H1 (cell line): ENCODE results near the gene DEDD2. TPM values are rescaled to one million over a fixed set of nuclear protein-coding genes. Genes with fewer than 3 reads are reported as not detected.

Source experiments
- CTCF ChIA-PET: fragments of 300-600 bp; sonication (Branson Sonifier 250); formaldehyde crosslinking; loops from one replicate; lab custom pipeline; 2021; ENCODE audit not compliant: partially characterized antibody; lab: Charles Lee
- POLR2A ChIA-PET: fragments of 300-600 bp; sonication (Branson Sonifier 250); formaldehyde crosslinking; loops from one replicate; lab custom pipeline; 2021; ENCODE audit warnings: inconsistent platforms; ENCODE audit not compliant: partially characterized antibody; lab: Charles Lee
- DNase-seq, 2 experiments: peaks; one replicate each; pipeline versions ENCODE4 v3.0.0 to v3.0.0-alpha.2; 2010 to 2022; ENCODE audit warnings: low spot score in 2 of 2, low read depth in 1 of 2, mixed read lengths in 1 of 2
- FAIRE-seq: peaks from 2 replicates; lab custom pipeline; 2011; peaks lifted over from hg19 to GRCh38; lab: Jason Lieb, UNC
- H2AFZ ChIP-seq: 2 replicates; pipeline ENCODE4 v1.8.1; 2012; ENCODE audit warnings: low read length, inconsistent platforms
- H2AK5ac ChIP-seq: 2 replicates; pipeline ENCODE4 v1.6.1; 2013; ENCODE audit warnings: low read depth, low read length
- H2BK120ac ChIP-seq: replicated peaks from 2 replicates; pipeline ENCODE3; 2013; ENCODE audit warnings: low read depth, low read length, inconsistent platforms
- H2BK12ac ChIP-seq: 2 replicates; pipeline ENCODE4 v1.6.1; 2013; ENCODE audit warnings: low read depth, low read length
- H2BK15ac ChIP-seq: 2 replicates; pipeline ENCODE4 v1.6.1; 2013; ENCODE audit warnings: low read length
- H2BK20ac ChIP-seq: 2 replicates; pipeline ENCODE4 v1.6.1; 2013; ENCODE audit warnings: low read length
- H2BK5ac ChIP-seq: 2 replicates; pipeline ENCODE4 v1.6.1; 2013; ENCODE audit warnings: low read depth, low read length
- H3K14ac ChIP-seq: 2 replicates; pipeline ENCODE4 v1.6.1; 2013; ENCODE audit warnings: inconsistent platforms; ENCODE audit not compliant: insufficient read length
- H3K18ac ChIP-seq: 2 replicates; pipeline ENCODE4 v1.6.1; 2013; ENCODE audit warnings: low read length; ENCODE audit errors: extremely low read depth
- H3K23ac ChIP-seq: 2 replicates; pipeline ENCODE4 v1.6.1; 2013; ENCODE audit warnings: inconsistent platforms; ENCODE audit not compliant: insufficient read length
- H3K23me2 ChIP-seq: 2 replicates; pipeline ENCODE4 v1.6.1; 2013; ENCODE audit warnings: low read depth, low read length
- H3K27ac ChIP-seq: 2 replicates; pipeline ENCODE4 v1.6.1; 2011; ENCODE audit warnings: low read depth, low read length, inconsistent platforms
- H3K27me3 ChIP-seq, 4 experiments: replicated peaks in 1 of 4; 1 replicate in 1 of 4; 2 replicates in 3 of 4; pipeline versions ENCODE4 v1.6.1 to v1.8.1; 2011 to 2013; ENCODE audit warnings: low read length in 3 of 4, mild to moderate bottlenecking in 3 of 4, inconsistent platforms in 2 of 4, mixed read lengths in 2 of 4, moderate library complexity in 1 of 4; ENCODE audit not compliant: control insufficient read depth in 3 of 4, insufficient read depth in 3 of 4; ENCODE audit errors: extremely low read depth in 1 of 4
- H3K36me3 ChIP-seq, 4 experiments: 2 replicates each; pipeline versions ENCODE4 v1.6.1 to v1.8.1; 2011 to 2013; ENCODE audit warnings: mild to moderate bottlenecking in 4 of 4, low read length in 3 of 4, moderate library complexity in 2 of 4, control low read depth in 1 of 4, inconsistent platforms in 1 of 4; ENCODE audit not compliant: insufficient read depth in 4 of 4, control insufficient read depth in 2 of 4
- H3K4ac ChIP-seq: replicated peaks from 2 replicates; pipeline ENCODE3; 2013; ENCODE audit warnings: low read length, low read depth, mixed read lengths, inconsistent platforms; ENCODE audit not compliant: insufficient read length
- H3K4me1 ChIP-seq, 4 experiments: replicated peaks in 1 of 4; 1 replicate in 1 of 4; 2 replicates in 3 of 4; pipeline versions ENCODE4 v1.6.1 to v1.8.1; 2011 to 2013; ENCODE audit warnings: low read length in 3 of 4, inconsistent platforms in 2 of 4, mixed read lengths in 1 of 4; ENCODE audit not compliant: insufficient read depth in 4 of 4, control insufficient read depth in 3 of 4
- H3K4me2 ChIP-seq, 2 experiments: 2 replicates each; pipeline versions ENCODE4 v1.6.1 to v1.8.1; 2011 to 2013; ENCODE audit warnings: low read depth in 2 of 2, low read length in 2 of 2, control low read depth in 1 of 2, inconsistent platforms in 1 of 2, mild to moderate bottlenecking in 1 of 2; ENCODE audit not compliant: insufficient read depth in 1 of 2
- H3K4me3 ChIP-seq, 4 experiments: fragments of 200-600, 300-600 bp in 1 of 4; sonication (generic), shearing (Covaris generic), sonication (Bioruptor Twin) in 1 of 4; 2 replicates each; pipeline versions ENCODE4 v1.5.1 to v1.8.1; 2011 to 2016; ENCODE audit warnings: low read length in 4 of 4, low read depth in 3 of 4, control low read depth in 2 of 4, inconsistent platforms in 2 of 4, mild to moderate bottlenecking in 2 of 4, mixed read lengths in 1 of 4, moderate library complexity in 1 of 4; ENCODE audit not compliant: insufficient read depth in 2 of 4; ENCODE audit errors: extremely low read depth in 1 of 4
- H3K56ac ChIP-seq: replicated peaks from 2 replicates; pipeline ENCODE3; 2013; ENCODE audit warnings: low read depth, mild to moderate bottlenecking, mixed read lengths, low read length, inconsistent platforms; ENCODE audit not compliant: insufficient read length
- H3K79me1 ChIP-seq: 2 replicates; pipeline ENCODE4 v1.6.1; 2013; ENCODE audit warnings: low read depth, low read length, control low read depth
- H3K79me2 ChIP-seq, 2 experiments: 2 replicates each; pipeline versions ENCODE4 v1.6.1 to v1.8.1; 2012 to 2013; ENCODE audit warnings: low read length in 2 of 2, mild to moderate bottlenecking in 2 of 2, inconsistent platforms in 1 of 2; ENCODE audit not compliant: insufficient read depth in 2 of 2, control insufficient read depth in 1 of 2
- H3K9ac ChIP-seq, 4 experiments: replicated peaks in 1 of 4; 1 replicate in 1 of 4; 2 replicates in 3 of 4; pipeline versions ENCODE4 v1.6.1 to v1.8.1; 2011 to 2013; ENCODE audit warnings: low read depth in 3 of 4, low read length in 3 of 4, control low read depth in 2 of 4, mild to moderate bottlenecking in 2 of 4, moderate library complexity in 2 of 4, inconsistent platforms in 1 of 4; ENCODE audit errors: extremely low read depth in 1 of 4
- H3K9me3 ChIP-seq, 2 experiments: 2 replicates each; pipeline versions ENCODE4 v1.6.1 to v1.8.1; 2012 to 2013; ENCODE audit warnings: mild to moderate bottlenecking in 2 of 2, moderate library complexity in 2 of 2, control low read depth in 1 of 2, inconsistent platforms in 1 of 2, low read depth in 1 of 2, low read length in 1 of 2, mixed read lengths in 1 of 2; ENCODE audit not compliant: insufficient read depth in 2 of 2
- H4K20me1 ChIP-seq, 2 experiments: replicated peaks in 1 of 2; 2 replicates each; pipeline versions ENCODE3 to v1.8.1; 2011 to 2013; ENCODE audit warnings: inconsistent platforms in 2 of 2, low read length in 2 of 2, mild to moderate bottlenecking in 1 of 2; ENCODE audit not compliant: insufficient read depth in 2 of 2, control insufficient read depth in 1 of 2
- H4K5ac ChIP-seq: 2 replicates; pipeline ENCODE4 v1.6.1; 2013; ENCODE audit warnings: low read length, low read depth, mixed read lengths, inconsistent platforms; ENCODE audit not compliant: insufficient read length
- H4K8ac ChIP-seq: 2 replicates; pipeline ENCODE4 v1.8.0; 2013; ENCODE audit warnings: mild to moderate bottlenecking, moderate library complexity, low read length, inconsistent platforms; ENCODE audit not compliant: insufficient read depth; ENCODE audit errors: extremely low read depth
- H4K91ac ChIP-seq: replicated peaks from 2 replicates; pipeline ENCODE3; 2013; ENCODE audit warnings: low read length, mixed read lengths, inconsistent platforms; ENCODE audit not compliant: insufficient read length
- TEAD4 ChIP-seq: IDR thresholded peaks from 2 replicates; pipeline ENCODE4 v1.6.1; 2012; ENCODE audit warnings: low read depth, low read length, inconsistent platforms, mixed read lengths
- WGBS, 2 experiments: shearing (Covaris generic) in 1 of 2; methylation state at CpG; one replicate each; pipeline versions ENCODE4 v1.1.6 to v1.1.7; 2013 to 2015; ENCODE audit warnings: low lambda C conversion rate in 2 of 2, mixed read lengths in 2 of 2, inconsistent platforms in 1 of 2, low coverage in 1 of 2, missing lambda C conversion rate in 1 of 2; ENCODE audit not compliant: insufficient replicate concordance in 2 of 2, insufficient coverage in 1 of 2, insufficient read length in 1 of 2; ENCODE audit errors: extremely low coverage in 1 of 2, missing lambda C conversion rate in 1 of 2; 5-methylcytosine and 5-hydroxymethylcytosine counted together
- polyA plus RNA-seq, 7 experiments: library from polyadenylated mRNA; depleted of rRNA in 3 of 7; stranded (reverse) in 5 of 7; unstranded in 2 of 7; fragments of >200 nt in 5 of 7; fragments of 200-250 nt in 2 of 7; gene quantifications; 1 replicate in 5 of 7; 2 replicates in 1 of 7; 4 replicates in 1 of 7; pipeline versions ENCODE4 v1.2.1 to v1.2.3, GENCODE V29; 2011 to 2013; ENCODE audit warnings: missing spikeins in 2 of 7, mixed read lengths in 2 of 7
- total RNA-seq: library from RNA; stranded (reverse); fragmentation: NEBNext Ultra II Directional; extraction: Animal tissue kit (Norgen Biotek cat#: 25700); gene quantifications from 2 replicates; pipeline ENCODE4 v1.2.1, GENCODE V29; 2021

Gene DEDD2
- total and polyA plus RNA-seq, 2 of the 8 experiments (the other 6 are each of a cell fraction or from before 2014, with no cell fraction given) = 37.8 to 65.0 TPM

DNA sequence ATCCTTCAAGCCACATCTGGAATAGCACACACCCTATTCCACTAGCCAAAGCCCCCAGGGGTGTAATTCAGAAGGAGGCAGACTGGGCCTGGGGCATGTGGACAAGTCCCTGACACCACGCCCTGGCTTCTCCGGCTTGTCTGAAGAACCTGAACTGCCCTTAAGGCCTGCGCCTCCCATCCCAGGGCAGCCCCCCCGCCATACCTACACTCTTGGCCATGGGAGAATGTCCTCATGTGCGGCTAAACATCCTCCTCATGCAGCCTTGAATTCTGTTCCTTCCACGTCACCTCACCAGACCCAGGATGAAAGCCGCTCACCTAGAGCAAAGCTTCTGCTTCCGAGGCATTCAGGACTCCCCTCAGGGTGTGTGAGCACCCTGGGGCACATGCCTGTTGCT, 60.9 kb downstream of the DEDD2 start:
- no peak for FAIRE-seq
- H3K27me3 ChIP-seq = peaks cover 0 to 11% (median 7%) of the 10 kb centered on the region in 4 experiments; a peak in 4 of 7 replicates

More for the DNA sequence above, 60.9 kb downstream of the DEDD2 start:
- WGBS, 2 experiments = 91% methylated on average over 8 of the region's 8 CpGs; no CpG with 5 or more reads in 1 of the 2 experiments
- Histone ChIP-seq H2BK5ac (no peak overlapping the region), H4K20me1 (no peaks in the 10 kb centered on the region), H2BK12ac (no peak overlapping the region), H3K14ac (no peak overlapping the region), H3K4me3 (no peak overlapping the region), H2BK15ac (no peak overlapping the region), H4K5ac (no peak overlapping the region), H3K9ac (no peak overlapping the region), H3K9me3 (no peaks in the 10 kb centered on the region), H3K79me1 (no peaks in the 10 kb centered on the region), H4K8ac (no peak overlapping the region), H2AFZ (no peak overlapping the region), H4K91ac (no peak overlapping the region), H2BK120ac (no peak overlapping the region), H3K23ac (no peak overlapping the region), H3K56ac (no peak overlapping the region), H3K4me2 (no peak overlapping the region), H3K4ac (no peak overlapping the region), H2BK20ac (no peak overlapping the region), H3K27ac (no peak overlapping the region), H3K4me1 (peaks cover 0 to 21% (median 9%) of the 10 kb centered on the region in 4 experiments; a peak in 6 of 7 replicates), H2AK5ac (no peak overlapping the region), H3K36me3 (no peaks in the 10 kb centered on the region), H3K18ac (no peak overlapping the region), H3K79me2 (no peaks in the 10 kb centered on the region), H3K23me2 (no peaks in the 10 kb centered on the region)
- no peak for TF ChIP-seq TEAD4
- CTCF ChIA-PET = interaction anchor here (1.3 to 1.7 kb wide), 3 partner anchors 9 to 16 kb away, joined by 4 to 5 read pairs (median 4); no protein-coding TSS in a partner anchor
- DNase-seq = no peak
- POLR2A ChIA-PET = interaction anchor here (1.6 to 1.9 kb wide), 3 partner anchors 10 to 17 kb away, joined by 4 read pairs; no protein-coding TSS in a partner anchor
